GM12878 (cell line): ENCODE results near the gene CBLN1. TPM values are rescaled to one million over a fixed set of nuclear protein-coding genes. Genes with fewer than 3 reads are reported as not detected.

Source experiments
- ATAC-seq: fragments of 200-7000 bp; cut with Tn5 transposase; 3 replicates; pipeline ENCODE4 v1.9.1; 2020; ENCODE audit warnings: mild to moderate bottlenecking, moderate library complexity
- BruUV-seq: library from RNA; stranded (reverse); fragments of 400-500 nt; replicated peaks from 2 replicates; lab custom pipeline; 2021; lab: Mats Ljungman, UMichigan
- CTCF ChIA-PET: fragments of 300-600 bp; sonication (Branson Sonifier 250); formaldehyde crosslinking; extraction: SDS; loops from one replicate; lab custom pipeline; 2021; ENCODE audit warnings: inconsistent platforms; lab: Yijun Ruan, JAX
- POLR2A ChIA-PET: fragments of 350-600 bp; formaldehyde crosslinking; extraction: SDS; loops from one replicate; lab custom pipeline; 2021; ENCODE audit warnings: inconsistent platforms; lab: Charles Lee
- RAD21 ChIA-PET: fragments of 300-600 bp; sonication (Branson Sonifier 250); formaldehyde crosslinking; loops from one replicate; lab custom pipeline; 2023; ENCODE audit warnings: antibody characterized with exemption; ENCODE audit not compliant: unreplicated experiment; lab: Charles Lee
- SMC1A ChIA-PET: fragments of 300-600 bp; sonication (Branson Sonifier 250); formaldehyde crosslinking; loops from one replicate; lab custom pipeline; 2023; ENCODE audit not compliant: unreplicated experiment, uncharacterized antibody; lab: Charles Lee
- DNase-seq: peaks from one replicate; pipeline ENCODE4 v3.0.0-alpha.2; 2011; ENCODE audit warnings: low read depth, low spot score
- FAIRE-seq: peaks from 3 replicates; lab custom pipeline; 2011; peaks lifted over from hg19 to GRCh38; lab: Jason Lieb, UNC
- H2AFZ ChIP-seq: 2 replicates; pipeline ENCODE4 v1.6.0; 2011; ENCODE audit warnings: low read depth, low read length, control low read depth; ENCODE audit not compliant: control insufficient read depth
- H3K27ac ChIP-seq: 2 replicates; pipeline ENCODE4 v1.5.1; 2011; ENCODE audit warnings: control low read depth; ENCODE audit not compliant: control insufficient read depth, insufficient read depth
- H3K27me3 ChIP-seq, 2 experiments: replicated peaks in 1 of 2; 2 replicates each; pipeline versions ENCODE4 v1.6.0 to v1.6.1; 2011; ENCODE audit warnings: low read length in 1 of 2; ENCODE audit not compliant: control insufficient read depth in 2 of 2, insufficient read depth in 2 of 2
- H3K36me3 ChIP-seq, 2 experiments: 2 replicates each; pipeline ENCODE4 v1.5.1; 2011; ENCODE audit warnings: low read length in 1 of 2; ENCODE audit not compliant: control insufficient read depth in 2 of 2, insufficient read depth in 2 of 2
- H3K4me1 ChIP-seq: 2 replicates; pipeline ENCODE4 v1.6.1; 2011; ENCODE audit warnings: mild to moderate bottlenecking, low read length, moderate library complexity, mixed read lengths; ENCODE audit not compliant: control insufficient read depth, insufficient read depth
- H3K4me2 ChIP-seq: 2 replicates; pipeline ENCODE4 v1.6.0; 2011; ENCODE audit warnings: control low read depth; ENCODE audit not compliant: control insufficient read depth, insufficient read depth
- H3K4me3 ChIP-seq: fragments of 200-600 bp; sonication (generic); 2 replicates; pipeline ENCODE4 v1.5.1; 2016
- H3K79me2 ChIP-seq: 2 replicates; pipeline ENCODE4 v1.6.0; 2011; ENCODE audit warnings: low read length; ENCODE audit not compliant: control insufficient read depth, insufficient read depth
- H3K9ac ChIP-seq: 2 replicates; pipeline ENCODE4 v1.8.0; 2011; ENCODE audit warnings: low read length, control low read depth, mixed read lengths; ENCODE audit not compliant: control insufficient read depth, insufficient read depth
- H3K9me3 ChIP-seq: replicated peaks from 3 replicates; pipeline ENCODE4 v1.5.1; 2011; ENCODE audit warnings: mild to moderate bottlenecking, low read length; ENCODE audit not compliant: control insufficient read depth, insufficient read depth
- H4K20me1 ChIP-seq: 2 replicates; pipeline ENCODE4 v1.6.0; 2011; ENCODE audit not compliant: control insufficient read depth, insufficient read depth
- CBFB ChIP-seq: IDR thresholded peaks from 2 replicates; pipeline ENCODE4 v1.6.1; 2016; ENCODE audit warnings: antibody characterized with exemption, low read depth
- CHD4 ChIP-seq: fragments of 200-600 bp; sonication (generic); IDR thresholded peaks from 2 replicates; pipeline ENCODE4 v1.6.1; 2016; ENCODE audit warnings: mild to moderate bottlenecking
- DPF2 ChIP-seq: fragments of 450-650 bp; IDR thresholded peaks from 2 replicates; pipeline ENCODE4 v1.6.1; 2017; ENCODE audit warnings: mild to moderate bottlenecking
- EP300 ChIP-seq, 2 experiments: fragments of 150-350 bp in 1 of 2; IDR thresholded peaks; 2 replicates each; pipeline ENCODE4 v1.6.1; 2011 to 2012; ENCODE audit warnings: low read depth in 2 of 2, low read length in 2 of 2, borderline replicate concordance in 1 of 2, improper control_type of control experiment in 1 of 2, inconsistent platforms in 1 of 2; ENCODE audit not compliant: control insufficient read depth in 1 of 2
- FOXK2 ChIP-seq: fragments of 450-650 bp; IDR thresholded peaks from 2 replicates; pipeline ENCODE4 v1.6.1; 2017; ENCODE audit warnings: mild to moderate bottlenecking, moderate library complexity
- FOXM1 ChIP-seq: IDR thresholded peaks from 2 replicates; pipeline ENCODE4 v1.6.1; 2012; ENCODE audit warnings: low read depth, mild to moderate bottlenecking, inconsistent platforms, low read length, moderate library complexity
- RAD21 ChIP-seq: IDR thresholded peaks from 2 replicates; pipeline ENCODE4 v1.6.1; 2011; ENCODE audit warnings: mild to moderate bottlenecking, low read depth, low read length, moderate library complexity; ENCODE audit not compliant: insufficient read depth
- RCOR1 ChIP-seq: conservative IDR thresholded peaks from 2 replicates; pipeline ENCODE4 v1.6.1; 2012; ENCODE audit warnings: low read depth, low read length, improper control_type of control experiment
- RELA ChIP-seq: fragments of 450-650 bp; IDR thresholded peaks from 2 replicates; pipeline ENCODE4 v1.8.0; 2014; ENCODE audit warnings: borderline replicate concordance; ENCODE audit not compliant: partially characterized antibody
- WGBS: methylation state at CpG from one replicate; pipeline ENCODE4 v1.1.6; 2016; ENCODE audit warnings: low lambda C conversion rate; ENCODE audit not compliant: insufficient replicate concordance, insufficient coverage; ENCODE audit errors: missing lambda C conversion rate; 5-methylcytosine and 5-hydroxymethylcytosine counted together
- in situ Hi-C: fragments of 300-500 bp; cut with MboI; formaldehyde crosslinking; loops from 9 replicates; pipeline ENCODE4 v1.14.3; 2018; ENCODE audit warnings: mixed read lengths
- intact Hi-C: fragments of 100-400 bp; cut with micrococcal nuclease; formaldehyde crosslinking; loops from one replicate; pipeline ENCODE4 v1.14.2; 2022; ENCODE audit not compliant: unreplicated experiment
- polyA plus RNA-seq, 11 experiments: library from polyadenylated mRNA; depleted of rRNA in 4 of 11; unstranded in 6 of 11; stranded (reverse) in 5 of 11; fragments of >200 nt; fragmentation: Nextera tagmentation in 4 of 11; fragmentation: Illumina TruSeq in 1 of 11; extraction: Ambion mirVana in 4 of 11; extraction: Trizol in 1 of 11; gene quantifications; 1 replicate in 1 of 11; 2 replicates in 10 of 11; pipeline versions ENCODE4 v1.2.1 to v1.2.3, GENCODE V29; 2011 to 2016; ENCODE audit warnings: inconsistent platforms in 2 of 11, missing spikeins in 2 of 11, low read depth in 1 of 11
- total RNA-seq, 4 experiments: library from RNA; depleted of rRNA in 3 of 4; stranded (reverse); fragments of >200 nt in 3 of 4; fragmentation: Illumina TruSeq in 1 of 4; extraction: Trizol in 1 of 4; gene quantifications; 2 replicates each; pipeline versions ENCODE4 v1.2.1 to v1.2.3, GENCODE V29; 2013 to 2021

The CBLN1 gene
- total and polyA plus RNA-seq, 10 of the 15 experiments (the other 5 are each of a cell fraction or from before 2014, with no cell fraction given): not detected

DNA sequence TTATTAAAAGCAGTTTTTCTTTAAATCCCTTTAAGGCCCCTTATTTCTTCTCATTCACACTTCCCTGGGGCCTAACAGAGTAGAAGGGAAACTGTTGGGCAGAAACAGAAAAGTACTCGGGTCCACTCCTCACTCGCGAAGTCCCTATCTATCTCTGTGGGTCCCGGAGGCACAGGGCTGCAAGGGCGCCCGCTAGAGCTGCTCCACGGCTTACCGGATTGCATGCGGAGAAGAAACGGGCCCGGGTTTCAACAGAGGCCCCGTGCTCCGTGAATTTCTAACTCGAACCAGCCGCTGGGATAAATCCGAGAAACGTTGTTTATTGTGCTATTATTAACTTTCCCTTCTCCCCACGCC, 4.3 kb downstream of the CBLN1 start:
- in situ Hi-C loops: no loop called here
- no peak overlapping the region for H2AFZ ChIP-seq
- H3K9me3 ChIP-seq: no peaks in the 10 kb centered on the region; the same call in 2 of the 3 replicates
- RAD21 ChIA-PET: no interaction called here
- no peak overlapping the region for H3K4me3 ChIP-seq
- H3K27ac ChIP-seq: no peak overlapping the region
- no peak overlapping the region for H3K9ac ChIP-seq
- SMC1A ChIA-PET: no interaction called here
- no peaks in the 10 kb centered on the region for H3K4me1 ChIP-seq
- intact Hi-C loops: no loop called here
- POLR2A ChIA-PET: no interaction called here
- no peaks in the 10 kb centered on the region for H4K20me1 ChIP-seq
- CTCF ChIA-PET: no interaction called here
- H3K79me2 ChIP-seq: no peaks in the 10 kb centered on the region
- no peaks in the 10 kb centered on the region for H3K36me3 ChIP-seq
- FAIRE-seq (no peak), ATAC-seq (no peak), DNase-seq (no peak)
- no TSS peak for BruUV-seq
- H3K4me2 ChIP-seq: no peak overlapping the region
- H3K27me3 ChIP-seq: peaks cover 18 to 27% of the 10 kb centered on the region in 2 experiments
- WGBS: 11% methylated on average over 17 of the region's 18 CpGs
- TF ChIP-seq CBFB: no peak
- no peak for TF ChIP-seq DPF2
- no peak for TF ChIP-seq FOXK2
- no peak for TF ChIP-seq RCOR1
- no peak for TF ChIP-seq RAD21
- TF ChIP-seq RELA: no peak
- TF ChIP-seq EP300 (IDR thresholded peaks at IDR 0.05; ENCODE audit: borderline replicate concordance in 1 of 2, control insufficient read depth in 1 of 2, low read depth in 2 of 2, low read length in 2 of 2): no peak
- no peak for TF ChIP-seq FOXM1
- TF ChIP-seq CHD4: no peak
